GM21717 (cell line): ENCODE data around the gene NTM.
A peak's percentile ranks its signal among the peaks of the same experiment; 100 is the strongest.
"Not testable (repeated sequence)": the region's sequence is repeated elsewhere in the genome, so short reads cannot be mapped to it uniquely, and the experiment has no call there.

Experiments
- ATAC-seq: cut with Tn5 transposase; IDR thresholded peaks from one replicate; pipeline ENCODE4 v1.9.1; 2021; ENCODE audit warnings: mild to moderate bottlenecking, moderate library complexity; ENCODE audit not compliant: unreplicated experiment

Gene NTM

GRCh38 chr11:132310390-132311375, 940.3 kb downstream of the NTM start:
- ATAC-seq, result no peak

DNA sequence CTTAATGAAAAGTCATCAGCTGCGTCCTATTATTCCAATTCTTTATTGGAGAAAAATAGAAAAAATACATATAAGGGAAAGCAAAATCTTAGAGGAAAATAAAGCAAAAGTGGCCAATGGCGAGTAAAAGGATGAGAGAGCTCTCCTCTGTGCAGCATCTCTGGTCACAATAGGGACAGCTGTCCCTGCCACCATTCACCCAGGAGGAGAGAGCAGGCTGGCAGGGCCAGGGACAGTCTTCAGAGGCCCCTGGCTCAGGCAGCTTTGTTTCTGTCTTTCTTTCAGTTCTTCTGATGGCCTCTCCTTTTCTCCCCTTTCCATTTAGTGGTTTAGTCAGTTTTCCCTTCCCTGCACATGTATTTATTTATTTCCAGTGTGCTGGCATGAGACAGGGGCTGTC, 941.3 kb downstream of the NTM start:
- ATAC-seq, result no peak

DNA sequence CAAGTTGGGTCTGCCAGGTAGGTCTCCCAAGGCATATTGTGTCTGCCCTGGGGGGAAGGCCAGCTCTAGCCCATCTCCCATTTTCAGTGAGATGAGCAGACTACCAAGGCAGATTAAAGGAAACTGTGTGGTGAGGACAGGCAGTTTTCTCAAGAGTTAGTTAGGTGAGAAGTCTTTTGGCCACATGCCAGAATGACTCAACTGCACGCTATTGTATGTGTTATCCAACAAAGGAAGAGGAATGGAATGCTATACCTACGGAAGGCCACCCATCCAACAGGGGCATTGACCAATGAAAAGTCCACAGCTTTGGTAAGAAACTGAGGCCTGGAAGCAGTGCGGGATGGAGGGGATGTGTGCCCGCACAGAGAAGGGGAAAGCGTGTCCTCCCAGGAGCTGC, 941.7 kb downstream of the NTM start:
- no peak for ATAC-seq

DNA sequence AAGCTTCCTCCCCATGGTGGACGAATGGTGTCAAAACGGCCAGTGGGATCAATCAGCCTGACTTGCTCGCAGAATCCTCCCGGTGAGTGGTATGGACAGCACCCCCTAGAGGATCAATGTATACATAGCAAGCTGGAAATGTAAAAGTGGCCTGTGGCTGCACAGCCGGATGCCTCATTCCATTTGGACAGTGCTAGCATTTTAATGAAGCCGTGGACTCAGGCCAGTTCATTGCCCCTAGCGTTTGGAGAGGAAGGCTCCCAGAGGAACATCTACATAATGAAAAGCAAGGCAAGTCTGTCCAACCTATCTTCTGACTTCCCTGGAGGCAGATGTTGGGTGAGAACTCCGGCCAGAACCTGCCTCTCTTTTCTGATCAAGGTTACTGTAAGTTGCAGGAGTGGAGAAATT, 942.3 kb downstream of the NTM start:
- ATAC-seq, result no peak

DNA sequence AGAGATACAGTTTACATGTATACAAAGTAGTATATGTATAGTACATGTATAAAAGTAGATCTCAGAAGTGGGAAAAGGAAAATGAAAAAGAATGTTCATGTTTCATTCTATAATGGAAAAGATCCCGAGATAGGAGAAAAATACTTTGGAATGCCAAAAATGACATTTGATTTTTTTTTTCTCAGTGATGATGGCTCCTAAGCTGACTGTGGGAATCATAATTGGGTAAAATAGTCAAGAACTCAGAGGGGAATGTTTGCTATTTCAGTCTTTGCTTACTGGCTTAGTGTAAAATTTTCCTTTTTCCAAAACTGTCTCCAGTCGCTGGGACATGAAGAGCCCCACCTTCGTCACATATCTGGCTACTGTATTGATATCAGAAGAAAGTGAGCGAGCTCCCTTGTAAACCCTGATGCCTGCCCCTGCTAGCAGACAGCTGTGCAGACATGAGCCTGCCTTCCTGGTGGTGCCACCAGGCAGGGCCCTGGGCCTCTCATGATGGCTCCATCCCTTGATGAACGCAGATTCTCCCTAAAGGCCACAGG, 944.6 kb downstream of the NTM start:
- ATAC-seq, result no peak

GRCh38 chr11:132315696-132316095, 945.3 kb downstream of the NTM start:
- no peak for ATAC-seq

- ATAC-seq, result no peak
Measured at GRCh38 chr11:132318421-132319157, 948.2 kb downstream of the NTM start.

- not testable (repeated sequence) for ATAC-seq
Measured at GRCh38 chr11:132319419-132319818, 949.0 kb downstream of the NTM start.

DNA sequence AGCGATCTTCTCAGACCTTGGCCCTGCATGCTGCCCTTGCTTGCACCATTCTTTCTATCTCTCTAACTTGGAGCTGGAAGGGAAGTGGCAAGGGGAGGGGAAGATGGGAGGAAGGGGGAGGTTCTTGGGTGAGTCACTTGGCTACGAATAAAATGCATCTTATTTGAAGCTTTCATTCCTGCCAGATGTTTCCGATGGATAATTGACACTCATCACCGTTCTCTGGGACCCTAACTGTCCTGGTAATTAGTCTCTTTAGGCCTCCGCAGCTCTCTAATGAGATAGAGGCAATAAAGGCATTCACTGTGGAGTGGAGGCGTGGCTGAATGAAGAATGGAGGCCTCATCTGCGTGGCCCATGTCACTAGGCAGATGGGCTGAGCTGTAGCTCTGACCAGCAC, 960.1 kb downstream of the NTM start:
- no peak for ATAC-seq

DNA sequence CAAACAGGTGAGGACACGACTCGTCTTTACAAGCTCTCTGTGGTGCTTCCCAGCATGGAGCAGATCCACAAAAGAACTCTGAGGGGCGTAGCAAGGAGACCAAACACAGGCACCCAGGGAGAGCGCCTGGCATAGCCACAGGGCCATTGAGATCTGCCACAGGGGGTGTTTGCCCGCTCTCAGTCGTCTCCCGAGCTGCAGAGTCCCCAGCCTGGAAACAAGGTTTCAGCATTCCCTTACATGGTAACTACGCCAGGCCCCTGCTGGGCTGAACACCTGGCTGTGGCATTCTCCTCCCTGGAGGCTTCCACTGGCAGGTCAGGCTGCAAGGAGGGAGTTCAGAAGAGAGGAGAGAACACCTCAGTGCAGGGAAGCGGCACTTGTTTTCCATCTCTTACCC, 962.1 kb downstream of the NTM start:
- ATAC-seq, result no peak

GRCh38 chr11:132334769-132335280, 964.4 kb downstream of the NTM start:
- ATAC-seq, result no peak

DNA sequence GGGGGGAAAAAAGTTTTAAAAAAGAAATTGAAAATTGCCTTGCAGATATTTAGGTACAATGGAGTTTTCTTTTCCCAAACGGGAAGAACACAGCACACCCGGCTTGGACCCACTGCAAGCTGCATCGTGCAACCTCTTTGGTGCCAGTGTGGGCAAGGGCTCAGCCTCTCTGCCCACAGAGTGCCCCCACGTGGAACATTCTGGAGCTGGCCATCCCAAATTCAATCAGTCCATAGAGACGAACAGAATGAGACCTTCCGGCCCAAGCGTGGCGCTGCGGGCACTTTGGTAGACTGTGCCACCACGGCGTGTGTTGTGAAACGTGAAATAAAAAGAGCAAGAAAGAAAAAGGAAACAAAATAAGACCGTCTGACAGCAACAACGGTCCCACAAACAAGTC, 964.9 kb downstream of the NTM start:
- no peak for ATAC-seq

GRCh38 chr11:132336781-132337535, 966.5 kb downstream of the NTM start:
- ATAC-seq, result no peak

DNA sequence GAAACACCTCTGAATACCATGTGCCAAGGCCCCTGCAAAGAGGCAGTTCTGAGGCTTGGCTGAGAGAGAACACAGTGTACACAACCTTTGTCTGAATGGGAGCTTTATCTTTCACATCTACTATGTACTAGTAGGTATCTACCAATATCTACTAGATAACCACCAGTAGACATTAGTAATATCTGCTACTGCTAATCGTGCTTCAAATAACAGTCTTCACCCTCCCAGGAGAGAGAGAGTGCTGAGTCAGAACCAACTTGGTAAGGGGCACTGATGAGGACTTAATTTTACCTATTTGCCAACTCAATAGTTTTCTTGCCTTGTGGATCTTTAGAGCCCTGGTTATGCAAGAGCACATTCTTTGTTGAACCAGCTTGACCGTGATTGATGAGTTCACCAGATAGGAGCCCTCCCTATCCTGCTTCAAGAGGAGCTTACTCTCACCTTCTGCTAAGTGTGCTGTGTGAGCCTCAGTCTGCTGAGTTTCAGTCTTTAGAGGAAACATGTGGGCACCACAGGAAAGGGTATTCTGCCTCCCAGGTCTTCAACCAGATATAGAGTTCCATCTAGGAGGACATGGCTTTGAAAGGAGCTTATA, 967.5 kb downstream of the NTM start:
- no peak for ATAC-seq

GRCh38 chr11:132342408-132342807, 972.0 kb downstream of the NTM start:
- ATAC-seq, result no peak

DNA sequence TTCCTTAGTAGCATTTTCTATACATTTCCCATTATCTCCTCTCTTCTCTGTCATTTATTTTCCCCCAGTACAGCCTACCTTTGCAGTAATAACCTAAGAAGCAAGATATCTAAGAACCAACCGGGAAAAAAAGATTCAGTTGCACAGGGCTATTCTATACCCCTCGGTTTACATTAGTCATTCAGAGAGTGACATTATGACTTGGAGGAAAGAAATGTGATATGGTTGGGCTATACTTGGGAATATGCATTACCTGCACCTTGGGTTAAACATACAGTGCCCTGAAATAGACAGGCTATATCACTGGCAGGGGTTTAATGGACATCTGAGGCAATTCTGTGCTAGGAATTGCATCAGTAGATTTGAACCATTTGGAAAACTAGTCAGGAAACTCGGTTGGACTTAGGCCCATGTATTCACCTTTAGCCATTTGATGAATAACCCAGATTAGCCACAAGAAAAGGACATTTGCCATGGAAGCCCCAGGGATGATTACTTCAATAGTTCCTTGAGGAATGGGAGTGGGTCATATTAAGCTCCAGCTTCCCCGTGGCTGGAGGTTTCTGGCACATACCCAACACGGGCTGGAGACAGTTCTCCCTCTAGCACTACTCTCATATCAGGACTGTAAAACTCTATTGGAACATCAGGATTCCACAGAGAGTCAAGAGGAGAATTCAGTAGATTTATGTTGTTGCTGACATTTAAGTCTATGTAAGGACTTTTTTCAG, 973.2 kb downstream of the NTM start:
- peak; percentile 62 for ATAC-seq

DNA sequence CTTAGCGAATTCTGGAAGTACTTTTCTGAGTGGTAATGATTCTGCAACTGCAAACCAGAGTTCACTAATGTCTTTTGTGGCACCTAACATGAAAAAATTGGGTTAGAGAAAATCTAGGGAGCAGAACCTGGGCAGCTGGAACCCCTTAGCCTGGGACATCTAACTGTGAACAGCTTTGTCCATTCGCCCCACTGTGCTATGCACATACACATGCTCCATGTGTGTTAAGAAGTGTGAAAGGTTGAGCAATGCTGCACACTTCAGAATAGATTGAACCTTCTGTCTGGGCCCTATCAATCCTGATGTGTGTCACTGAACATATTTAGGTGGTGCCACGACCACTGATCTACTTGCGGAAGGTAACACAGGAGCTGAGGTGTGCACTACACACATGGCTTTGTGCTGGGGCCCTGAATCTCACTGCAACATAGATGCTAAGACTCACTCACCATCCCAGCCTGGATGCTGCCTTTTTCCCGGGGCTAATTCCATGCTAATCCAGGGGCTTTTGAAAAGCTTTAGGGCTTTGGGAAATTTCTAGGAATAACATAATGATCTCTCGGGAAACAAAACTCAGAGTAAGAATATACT, 976.2 kb downstream of the NTM start:
- no peak for ATAC-seq

DNA sequence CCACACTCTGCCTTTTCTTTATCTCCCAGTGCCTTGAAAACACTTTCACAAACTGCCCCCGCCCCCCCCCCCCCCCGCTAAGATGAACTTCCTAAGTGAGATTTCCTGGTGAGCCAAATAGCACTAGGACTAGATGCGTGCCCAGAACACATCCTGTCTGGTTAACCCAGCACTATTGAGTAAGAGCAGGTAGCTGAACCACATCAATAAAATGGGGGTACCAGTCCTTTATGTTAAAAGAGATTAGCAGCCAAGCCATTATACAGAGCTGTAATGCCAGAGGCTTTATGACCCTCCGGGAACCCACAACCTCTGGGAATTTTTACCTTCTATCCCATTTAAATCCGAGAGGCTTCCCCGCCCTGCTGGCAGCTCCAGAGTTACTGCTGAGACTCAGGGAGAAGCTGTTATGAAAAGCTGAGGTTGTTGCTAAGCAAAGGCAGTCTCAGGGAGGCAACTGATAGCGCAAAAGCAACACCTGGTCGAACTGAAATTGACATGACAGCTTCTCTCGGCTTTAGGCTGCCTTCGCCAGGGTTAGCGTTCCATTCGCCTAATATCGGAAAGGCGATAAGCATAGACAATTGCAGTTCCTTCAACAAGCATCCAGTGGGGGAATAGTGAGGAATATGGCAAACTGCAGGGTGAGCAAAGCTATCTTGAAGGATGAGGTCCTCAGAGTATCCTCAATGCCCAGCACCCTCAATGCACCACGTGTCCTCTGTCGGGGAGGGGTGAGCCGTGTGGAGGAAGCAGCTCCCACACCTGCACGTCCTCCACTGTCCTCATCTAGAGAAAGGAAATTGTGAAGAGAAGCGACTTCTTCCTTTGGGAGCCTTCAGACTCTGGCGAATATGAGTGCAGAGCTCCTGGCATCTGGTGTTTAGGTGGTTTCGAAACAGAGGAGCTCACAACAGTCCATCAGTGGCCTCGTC, 977.0 kb downstream of the NTM start:
- ATAC-seq, result no peak
